Trophoblast cell (in vitro differentiated cells and primary cell): ENCODE measurements around the gene PSG1.
"Not testable (repeated sequence)": the region's sequence is repeated elsewhere in the genome, so short reads cannot be mapped to it uniquely, and the experiment has no call there.

Experiments used
- DNase-seq, 2 donors: peaks; one replicate each; pipeline ENCODE4 v3.0.0-alpha.2; 2016
- H2AFZ ChIP-seq: 2 replicates; pipeline ENCODE4 v1.6.1; 2013; ENCODE audit warnings: low read length, moderate library complexity, mild to moderate bottlenecking; ENCODE audit not compliant: insufficient read depth, poor library complexity
- H2AK5ac ChIP-seq: 2 replicates; pipeline ENCODE4 v1.6.1; 2013; ENCODE audit warnings: mild to moderate bottlenecking, low read length
- H2BK120ac ChIP-seq: 2 replicates; pipeline ENCODE4 v1.6.1; 2013; ENCODE audit warnings: low read length, mild to moderate bottlenecking, moderate library complexity; ENCODE audit not compliant: insufficient read depth, poor library complexity
- H2BK12ac ChIP-seq: 2 replicates; pipeline ENCODE4 v1.6.1; 2013; ENCODE audit warnings: mild to moderate bottlenecking, low read length, moderate library complexity
- H2BK5ac ChIP-seq: 2 replicates; pipeline ENCODE4 v1.6.1; 2013; ENCODE audit warnings: low read length, low read depth, moderate library complexity, mild to moderate bottlenecking; ENCODE audit not compliant: poor library complexity
- H3K14ac ChIP-seq: 2 replicates; pipeline ENCODE4 v1.6.1; 2013; ENCODE audit warnings: mild to moderate bottlenecking, low read length
- H3K18ac ChIP-seq: 2 replicates; pipeline ENCODE4 v1.6.1; 2013; ENCODE audit warnings: mild to moderate bottlenecking, low read length
- H3K23ac ChIP-seq: 2 replicates; pipeline ENCODE4 v1.6.1; 2013; ENCODE audit warnings: low read length
- H3K27ac ChIP-seq: 2 replicates; pipeline ENCODE4 v1.5.1; 2013; ENCODE audit warnings: low read depth, mild to moderate bottlenecking, inconsistent platforms, low read length, moderate library complexity
- H3K27me3 ChIP-seq: 2 replicates; pipeline ENCODE4 v1.6.1; 2013; ENCODE audit warnings: inconsistent platforms, mild to moderate bottlenecking, low read length, moderate library complexity; ENCODE audit not compliant: insufficient read depth
- H3K36me3 ChIP-seq, 2 experiments: 1 replicate in 1 of 2; 2 replicates in 1 of 2; pipeline ENCODE4 v1.6.1; 2013; ENCODE audit warnings: low read length in 2 of 2, mild to moderate bottlenecking in 2 of 2, moderate library complexity in 1 of 2; ENCODE audit not compliant: insufficient read depth in 2 of 2, control insufficient read depth in 1 of 2
- H3K4ac ChIP-seq: 2 replicates; pipeline ENCODE4 v1.6.1; 2013; ENCODE audit warnings: low read depth, mild to moderate bottlenecking, low read length, moderate library complexity
- H3K4me1 ChIP-seq, 2 experiments: 1 replicate in 1 of 2; 2 replicates in 1 of 2; pipeline ENCODE4 v1.6.1; 2013; ENCODE audit warnings: low read length in 2 of 2, mild to moderate bottlenecking in 2 of 2, moderate library complexity in 1 of 2; ENCODE audit not compliant: insufficient read depth in 2 of 2, control insufficient read depth in 1 of 2
- H3K4me2 ChIP-seq: 2 replicates; pipeline ENCODE4 v1.6.1; 2013; ENCODE audit warnings: inconsistent platforms, mild to moderate bottlenecking, low read length, moderate library complexity
- H3K4me3 ChIP-seq: 2 replicates; pipeline ENCODE4 v1.5.1; 2013; ENCODE audit warnings: mild to moderate bottlenecking, low read depth, low read length, inconsistent platforms
- H3K79me1 ChIP-seq: one replicate; pipeline ENCODE4 v1.6.1; 2013; ENCODE audit warnings: low read length
- H3K79me2 ChIP-seq: 2 replicates; pipeline ENCODE4 v1.6.1; 2013; ENCODE audit warnings: low read length, mild to moderate bottlenecking; ENCODE audit not compliant: control insufficient read depth, insufficient read depth, poor library complexity
- H3K9ac ChIP-seq: 2 replicates; pipeline ENCODE4 v1.6.1; 2013; ENCODE audit warnings: mild to moderate bottlenecking, low read length
- H3K9me3 ChIP-seq: 2 replicates; pipeline ENCODE4 v1.6.1; 2013; ENCODE audit warnings: low read depth, mild to moderate bottlenecking, control low read depth, inconsistent platforms, low read length; ENCODE audit not compliant: insufficient read depth
- H4K12ac ChIP-seq: 2 replicates; pipeline ENCODE4 v1.6.1; 2013; ENCODE audit warnings: low read depth, mild to moderate bottlenecking, low read length, moderate library complexity
- H4K8ac ChIP-seq: 2 replicates; pipeline ENCODE4 v1.6.1; 2013; ENCODE audit warnings: low read depth, mild to moderate bottlenecking, low read length, moderate library complexity
- H4K91ac ChIP-seq: one replicate; pipeline ENCODE4 v1.6.1; 2013; ENCODE audit warnings: low read depth, mild to moderate bottlenecking, low read length, moderate library complexity
- WGBS: extraction: QIAGEN DNeasy Blood & Tissue Kit; methylation state at CpG from one replicate; pipeline ENCODE4 v1.1.7; 2013; ENCODE audit warnings: missing lambda C conversion rate; ENCODE audit not compliant: insufficient read length, insufficient coverage; ENCODE audit errors: extremely low coverage; 5-methylcytosine and 5-hydroxymethylcytosine counted together

The PSG1 gene

GRCh38 chr19:42899110-42899509 is 19.6 kb upstream of the PSG1 start:
- not testable (repeated sequence) for H3K36me3 ChIP-seq
- WGBS = no CpG with 5 or more reads among the region's 1 CpG

GRCh38 chr19:42898656-42899055 is 19.1 kb upstream of the PSG1 start:
- H3K36me3 ChIP-seq, H3K9ac ChIP-seq, H3K79me1 ChIP-seq, H3K27ac ChIP-seq, H4K91ac ChIP-seq, DNase-seq, H3K4me1 ChIP-seq, H3K23ac ChIP-seq, H3K79me2 ChIP-seq, H3K14ac ChIP-seq, H3K9me3 ChIP-seq, H3K4me2 ChIP-seq, H3K4me3 ChIP-seq, H2BK12ac ChIP-seq, H2AK5ac ChIP-seq, H3K27me3 ChIP-seq, H3K4ac ChIP-seq, H4K8ac ChIP-seq, H4K12ac ChIP-seq, H2BK120ac ChIP-seq, H2BK5ac ChIP-seq, H2AFZ ChIP-seq, H3K18ac ChIP-seq: not testable (repeated sequence)
- WGBS = no CpG with 5 or more reads among the region's 1 CpG

More at GRCh38 chr19:42899110-42899509, 19.6 kb upstream of the PSG1 start:
- H2BK5ac ChIP-seq, H4K8ac ChIP-seq, H3K79me2 ChIP-seq, H3K4me1 ChIP-seq, H3K4me3 ChIP-seq, H3K27ac ChIP-seq, H4K91ac ChIP-seq, H3K14ac ChIP-seq, H3K18ac ChIP-seq, H3K9me3 ChIP-seq, H3K4ac ChIP-seq, H3K4me2 ChIP-seq, H4K12ac ChIP-seq, H3K27me3 ChIP-seq, H3K23ac ChIP-seq, H2BK120ac ChIP-seq, H2BK12ac ChIP-seq, H3K9ac ChIP-seq, H3K79me1 ChIP-seq, H2AFZ ChIP-seq, H2AK5ac ChIP-seq: not testable (repeated sequence)
- DNase-seq = peak in 1 of 2 donors; percentile 47

DNA sequence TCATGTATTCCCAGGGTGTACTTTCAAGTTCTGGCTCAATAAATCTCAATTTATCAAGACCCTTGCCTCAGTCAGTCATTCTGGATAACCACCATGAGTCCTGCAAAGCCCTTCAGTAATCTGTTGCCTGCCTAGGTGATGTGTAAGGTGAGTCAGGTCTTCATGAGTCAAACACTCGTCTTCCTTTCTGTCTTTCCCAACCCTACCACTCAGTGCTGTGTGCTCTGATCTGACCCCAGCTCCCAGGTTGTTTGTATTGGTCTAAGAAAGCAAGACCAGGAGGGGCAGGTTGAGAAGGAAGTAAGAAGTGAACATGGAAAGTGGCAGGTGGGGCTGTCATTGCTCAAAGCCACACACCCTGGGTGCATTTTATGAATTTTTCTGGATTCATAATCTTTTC is 18.2 kb upstream of the PSG1 start:
- not testable (repeated sequence) for H3K27ac ChIP-seq, H3K4me3 ChIP-seq, H2BK5ac ChIP-seq, H3K9ac ChIP-seq, H4K91ac ChIP-seq, H3K18ac ChIP-seq, H2AFZ ChIP-seq, H4K8ac ChIP-seq, H2BK12ac ChIP-seq, H3K23ac ChIP-seq, H3K4me2 ChIP-seq, H3K27me3 ChIP-seq, H3K4ac ChIP-seq, H3K79me2 ChIP-seq, H4K12ac ChIP-seq, H3K4me1 ChIP-seq, H3K36me3 ChIP-seq, H2BK120ac ChIP-seq, H3K14ac ChIP-seq, H3K79me1 ChIP-seq, H2AK5ac ChIP-seq, H3K9me3 ChIP-seq
- WGBS = no CpG with 5 or more reads among the region's 1 CpG
- peak; percentile 22 to 67 for DNase-seq

DNA sequence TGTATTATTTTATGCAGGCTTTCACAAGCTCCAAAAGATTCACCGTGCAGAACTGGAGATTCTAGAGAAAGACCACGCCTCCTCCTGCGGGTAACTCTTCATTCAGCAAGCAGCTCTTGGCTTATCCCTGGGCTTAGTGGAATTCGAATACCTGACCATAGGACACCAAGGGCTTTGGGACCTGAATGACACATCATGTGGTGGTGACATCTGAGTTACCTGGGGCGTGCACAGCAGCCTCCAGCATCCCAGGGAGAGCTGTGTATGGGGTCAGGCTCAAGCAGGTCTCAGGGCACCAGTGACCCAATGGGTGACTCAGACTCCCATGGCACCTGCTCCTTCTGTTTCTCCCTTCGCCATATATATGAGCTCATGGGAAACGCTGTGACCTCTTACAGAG is 10.9 kb upstream of the PSG1 start:
- H3K9ac ChIP-seq, H3K27ac ChIP-seq, H4K8ac ChIP-seq, H3K79me1 ChIP-seq, H2BK120ac ChIP-seq, H3K4me2 ChIP-seq, H2AK5ac ChIP-seq, H2AFZ ChIP-seq, H3K4ac ChIP-seq, H3K9me3 ChIP-seq, H2BK5ac ChIP-seq, H3K14ac ChIP-seq, H3K79me2 ChIP-seq, H2BK12ac ChIP-seq, H3K4me1 ChIP-seq, H4K12ac ChIP-seq, H3K23ac ChIP-seq, H4K91ac ChIP-seq, H3K18ac ChIP-seq, H3K27me3 ChIP-seq, H3K36me3 ChIP-seq, H3K4me3 ChIP-seq: not testable (repeated sequence)
- WGBS = no CpG with 5 or more reads among the region's 7 CpGs
- peak; percentile 53 to 79 for DNase-seq
